NT2/D1 (cell line): ENCODE measurements around the gene RORB.

Experiments used
- SUZ12 ChIP-seq: IDR thresholded peaks from 2 replicates; pipeline ENCODE4 v1.6.1; 2011; ENCODE audit not compliant: insufficient read length, insufficient read depth; ENCODE audit errors: extremely low read depth
- YY1 ChIP-seq: IDR thresholded peaks from 2 replicates; pipeline ENCODE4 v1.6.1; 2011; ENCODE audit not compliant: insufficient read length, insufficient read depth
- ZNF274 ChIP-seq: IDR thresholded peaks from 2 replicates; pipeline ENCODE4 v1.6.1; 2011; ENCODE audit warnings: mild to moderate bottlenecking, low read depth, low read length

DNA sequence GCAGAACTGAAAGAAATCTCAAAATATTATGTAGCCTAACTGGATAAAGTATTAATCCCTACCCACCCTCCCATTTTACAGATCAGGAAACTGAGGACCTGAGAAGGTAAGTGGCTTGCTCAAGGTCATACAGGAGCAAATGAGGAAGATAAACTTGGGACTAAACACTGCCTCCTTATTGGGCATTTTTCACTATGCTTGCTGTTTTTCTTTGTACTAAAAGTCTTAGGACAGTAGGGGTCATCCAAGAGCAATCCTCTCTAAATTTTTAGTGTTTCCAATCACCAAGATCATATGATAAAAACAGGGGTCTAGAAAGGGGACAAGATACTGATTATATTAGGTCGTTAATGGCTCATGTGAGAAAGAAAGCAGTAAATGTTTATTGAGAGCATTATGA, 80.8 kb downstream of the RORB start:
- no peak for TF ChIP-seq ZNF274
- no peak for TF ChIP-seq YY1
- TF ChIP-seq SUZ12 = no peak
